Measurements from ENCODE around the gene LDB3. TPM values are rescaled to one million over a fixed set of nuclear protein-coding genes. Genes with fewer than 3 reads are reported as not detected.
A peak's percentile ranks its signal among the peaks of the same experiment; 100 is the strongest.

Gene LDB3
- total RNA-seq, 1 donor from 2014 or later, result 4.7 TPM

- H3K27me3 ChIP-seq, result no peaks in the 10 kb centered on the region
- no peak overlapping the region for H3K4me3 ChIP-seq
- no peaks in the 10 kb centered on the region for H3K36me3 ChIP-seq
- no peaks in the 10 kb centered on the region for H3K4me1 ChIP-seq
- H3K27ac ChIP-seq, result no peak overlapping the region
- intact Hi-C loops (cut with DNase I), result no loop called here
- TF ChIP-seq CTCF (IDR thresholded peaks at IDR 0.05) (no peak), POLR2A (IDR thresholded peaks at IDR 0.05) (no peak), POLR2AphosphoS5 (IDR thresholded peaks at IDR 0.05; ENCODE audit: insufficient read depth in 1 of 2, low read depth in 1 of 2) (no peak)
- H3K9me3 ChIP-seq, result no peaks in the 10 kb centered on the region
- peak in 1 of 2 donors; percentile 74 for DNase-seq (ENCODE audit: extremely low spot score in 2 of 2)
These were observed 50.2 kb downstream of the LDB3 start for GRCh38 chr10:86718556-86718955.

GRCh38 chr10:86721232-86721631 lies 52.9 kb downstream of the LDB3 start:
- no peak for TF ChIP-seq CTCF (IDR thresholded peaks at IDR 0.05)
- no peak for TF ChIP-seq POLR2A (IDR thresholded peaks at IDR 0.05)
- no peak for TF ChIP-seq POLR2AphosphoS5 (IDR thresholded peaks at IDR 0.05; ENCODE audit: insufficient read depth in 1 of 2, low read depth in 1 of 2)
- Histone ChIP-seq H3K27ac (no peak overlapping the region), H3K27me3 (no peaks in the 10 kb centered on the region)

GRCh38 chr10:86723009-86723408 lies 54.7 kb downstream of the LDB3 start:
- intact Hi-C loops (cut with DNase I), result no loop called here
- Histone ChIP-seq H3K27ac (no peak overlapping the region), H3K36me3 (no peaks in the 10 kb centered on the region), H3K4me3 (no peak overlapping the region), H3K27me3 (no peaks in the 10 kb centered on the region), H3K9me3 (no peaks in the 10 kb centered on the region), H3K4me1 (no peaks in the 10 kb centered on the region)
- no peak for DNase-seq (ENCODE audit: extremely low spot score in 2 of 2)
- TF ChIP-seq CTCF (IDR thresholded peaks at IDR 0.05), result no peak
- no peak for TF ChIP-seq POLR2AphosphoS5 (IDR thresholded peaks at IDR 0.05; ENCODE audit: insufficient read depth in 1 of 2, low read depth in 1 of 2)
- no peak for TF ChIP-seq POLR2A (IDR thresholded peaks at IDR 0.05)

More at GRCh38 chr10:86721232-86721631, 52.9 kb downstream of the LDB3 start:
- no peak overlapping the region for H3K4me3 ChIP-seq
- no peaks in the 10 kb centered on the region for H3K36me3 ChIP-seq
- H3K9me3 ChIP-seq, result no peaks in the 10 kb centered on the region
- DNase-seq (ENCODE audit: extremely low spot score in 2 of 2), result no peak
- intact Hi-C loops (cut with DNase I), result no loop called here
- no peaks in the 10 kb centered on the region for H3K4me1 ChIP-seq

- no peaks in the 10 kb centered on the region for H3K36me3 ChIP-seq
- DNase-seq (ENCODE audit: extremely low spot score in 2 of 2), result no peak
- H3K27ac ChIP-seq, result no peak overlapping the region
- no peaks in the 10 kb centered on the region for H3K27me3 ChIP-seq
- no peak overlapping the region for H3K4me3 ChIP-seq
- no peak for TF ChIP-seq POLR2AphosphoS5 (IDR thresholded peaks at IDR 0.05; ENCODE audit: insufficient read depth in 1 of 2, low read depth in 1 of 2)
- no peak for TF ChIP-seq CTCF (IDR thresholded peaks at IDR 0.05)
- no peak for TF ChIP-seq POLR2A (IDR thresholded peaks at IDR 0.05)
- no peaks in the 10 kb centered on the region for H3K9me3 ChIP-seq
- intact Hi-C loops (cut with DNase I), result no loop called here
- H3K4me1 ChIP-seq, result no peaks in the 10 kb centered on the region
These were observed 56.1 kb downstream of the LDB3 start for GRCh38 chr10:86724445-86724844.

GRCh38 chr10:86725980-86726676 lies 57.8 kb downstream of the LDB3 start:
- Histone ChIP-seq H3K36me3 (no peaks in the 10 kb centered on the region), H3K27ac (no peak overlapping the region), H3K9me3 (no peaks in the 10 kb centered on the region), H3K27me3 (no peaks in the 10 kb centered on the region), H3K4me1 (no peaks in the 10 kb centered on the region), H3K4me3 (no peak overlapping the region)
- intact Hi-C loops (cut with DNase I), result no loop called here
- DNase-seq (ENCODE audit: extremely low spot score in 2 of 2), result peak in 1 of 2 donors; percentile 70
- TF ChIP-seq CTCF (IDR thresholded peaks at IDR 0.05) (no peak), POLR2A (IDR thresholded peaks at IDR 0.05) (no peak), POLR2AphosphoS5 (IDR thresholded peaks at IDR 0.05; ENCODE audit: insufficient read depth in 1 of 2, low read depth in 1 of 2) (no peak)
